Loucy (cell line): ENCODE data around the gene SIKE1.
"Not testable (repeated sequence)": the region's sequence is repeated elsewhere in the genome, so short reads cannot be mapped to it uniquely, and the experiment has no call there.

Experiments used
- H2AFZ ChIP-seq: fragments of 200-600 bp; sonication (generic); 2 replicates; pipeline ENCODE4 v1.6.0; 2016; ENCODE audit warnings: antibody characterized with exemption, mild to moderate bottlenecking, low read length, moderate library complexity
- H3F3A ChIP-seq: fragments of 200-600 bp; 2 replicates; pipeline ENCODE4 v1.6.0; 2016; ENCODE audit warnings: antibody characterized with exemption, low read depth, mild to moderate bottlenecking
- H3K27me3 ChIP-seq: fragments of 200-600 bp; sonication (generic); 2 replicates; pipeline ENCODE4 v1.6.1; 2014; ENCODE audit warnings: low read length, mild to moderate bottlenecking; ENCODE audit not compliant: insufficient read depth, poor library complexity, severe bottlenecking
- H3K36me3 ChIP-seq: fragments of 200-600 bp; sonication (generic); 2 replicates; pipeline ENCODE4 v1.6.1; 2016; ENCODE audit warnings: low read length; ENCODE audit not compliant: insufficient read depth
- H3K4me1 ChIP-seq: fragments of 200-600 bp; sonication (generic); 2 replicates; pipeline ENCODE4 v1.5.1; 2014; ENCODE audit warnings: low read length, mild to moderate bottlenecking; ENCODE audit not compliant: insufficient read depth, poor library complexity, severe bottlenecking
- H3K4me2 ChIP-seq: fragments of 200-600 bp; sonication (generic); 2 replicates; pipeline ENCODE4 v1.6.0; 2014; ENCODE audit warnings: antibody characterized with exemption, low read length, low read depth, mild to moderate bottlenecking; ENCODE audit not compliant: poor library complexity, severe bottlenecking
- H3K4me3 ChIP-seq: fragments of 200-600 bp; sonication (generic); 2 replicates; pipeline ENCODE4 v1.5.1; 2014; ENCODE audit warnings: low read length, mild to moderate bottlenecking, mixed read lengths; ENCODE audit not compliant: poor library complexity, severe bottlenecking
- H3K79me2 ChIP-seq: fragments of 200-600 bp; sonication (generic); 2 replicates; pipeline ENCODE4 v1.6.1; 2014; ENCODE audit warnings: low read length; ENCODE audit not compliant: insufficient read depth
- H3K9ac ChIP-seq: fragments of 200-600 bp; sonication (generic); 2 replicates; pipeline ENCODE4 v1.6.0; 2014; ENCODE audit warnings: mild to moderate bottlenecking, low read depth, low read length, moderate library complexity; ENCODE audit not compliant: poor library complexity, severe bottlenecking
- H3K9me2 ChIP-seq: fragments of 200-600 bp; sonication (generic); replicated peaks from 2 replicates; pipeline ENCODE4 v1.6.1; 2016; ENCODE audit warnings: low read depth, low read length, mixed read lengths
- H3K9me3 ChIP-seq: fragments of 200-600 bp; sonication (generic); 2 replicates; pipeline ENCODE4 v1.6.1; 2014; ENCODE audit warnings: mild to moderate bottlenecking, antibody characterized with exemption, low read length, low read depth; ENCODE audit not compliant: insufficient read depth
- H4K20me1 ChIP-seq: fragments of 200-600 bp; sonication (generic); 2 replicates; pipeline ENCODE4 v1.6.0; 2014; ENCODE audit warnings: antibody characterized with exemption, low read length, mild to moderate bottlenecking; ENCODE audit not compliant: insufficient read depth, poor library complexity, severe bottlenecking
- EZH2phosphoT487 ChIP-seq: fragments of 200-600 bp; IDR thresholded peaks from 2 replicates; pipeline ENCODE4 v1.6.1; 2018; ENCODE audit warnings: antibody characterized with exemption, mild to moderate bottlenecking, moderate library complexity, borderline replicate concordance
- TF ChIP-seq, protein P1 (sequence below): fragments of 200-600 bp; sonication (generic); conservative IDR thresholded peaks from 2 replicates; pipeline ENCODE4 v1.5.1; 2014; ENCODE audit warnings: mild to moderate bottlenecking, antibody characterized with exemption, low read length

Gene SIKE1

DNA sequence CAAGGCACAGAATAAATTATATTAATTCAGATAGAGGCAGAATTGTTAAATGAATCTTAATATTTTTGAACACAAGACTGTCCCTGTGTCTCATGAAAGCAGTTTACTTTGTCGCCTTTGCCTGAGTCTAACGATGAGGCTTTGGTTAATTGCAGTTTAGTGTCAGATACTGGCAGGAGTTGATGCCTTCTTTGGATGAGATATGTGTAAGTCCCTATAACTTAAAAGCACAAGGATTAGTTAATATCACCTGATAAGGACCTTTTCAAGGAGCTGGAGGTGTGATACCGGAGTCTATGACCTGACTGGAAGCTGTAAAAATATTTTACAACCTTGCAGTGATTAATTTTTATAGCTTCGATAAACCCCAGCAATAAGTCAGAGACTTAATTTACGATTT, 2.0 kb upstream of the SIKE1 start:
- no peak overlapping the region for H3K9ac ChIP-seq
- peaks cover 24% of the 10 kb centered on the region for H3K27me3 ChIP-seq
- no peak overlapping the region for H3K4me2 ChIP-seq
- H2AFZ ChIP-seq: no peak overlapping the region
- no peaks in the 10 kb centered on the region for H3K9me2 ChIP-seq
- TF ChIP-seq, protein P1, sequence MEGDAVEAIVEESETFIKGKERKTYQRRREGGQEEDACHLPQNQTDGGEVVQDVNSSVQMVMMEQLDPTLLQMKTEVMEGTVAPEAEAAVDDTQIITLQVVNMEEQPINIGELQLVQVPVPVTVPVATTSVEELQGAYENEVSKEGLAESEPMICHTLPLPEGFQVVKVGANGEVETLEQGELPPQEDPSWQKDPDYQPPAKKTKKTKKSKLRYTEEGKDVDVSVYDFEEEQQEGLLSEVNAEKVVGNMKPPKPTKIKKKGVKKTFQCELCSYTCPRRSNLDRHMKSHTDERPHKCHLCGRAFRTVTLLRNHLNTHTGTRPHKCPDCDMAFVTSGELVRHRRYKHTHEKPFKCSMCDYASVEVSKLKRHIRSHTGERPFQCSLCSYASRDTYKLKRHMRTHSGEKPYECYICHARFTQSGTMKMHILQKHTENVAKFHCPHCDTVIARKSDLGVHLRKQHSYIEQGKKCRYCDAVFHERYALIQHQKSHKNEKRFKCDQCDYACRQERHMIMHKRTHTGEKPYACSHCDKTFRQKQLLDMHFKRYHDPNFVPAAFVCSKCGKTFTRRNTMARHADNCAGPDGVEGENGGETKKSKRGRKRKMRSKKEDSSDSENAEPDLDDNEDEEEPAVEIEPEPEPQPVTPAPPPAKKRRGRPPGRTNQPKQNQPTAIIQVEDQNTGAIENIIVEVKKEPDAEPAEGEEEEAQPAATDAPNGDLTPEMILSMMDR: no peak
- no peak for TF ChIP-seq EZH2phosphoT487
- peaks cover 19% of the 10 kb centered on the region for H4K20me1 ChIP-seq
- H3F3A ChIP-seq: no peaks in the 10 kb centered on the region
- peaks cover 30% of the 10 kb centered on the region for H3K79me2 ChIP-seq
- no peaks in the 10 kb centered on the region for H3K9me3 ChIP-seq
- no peak overlapping the region for H3K4me3 ChIP-seq
- peaks cover 14% of the 10 kb centered on the region for H3K4me1 ChIP-seq
- H3K36me3 ChIP-seq: no peaks in the 10 kb centered on the region; the same call in 1 of the 2 replicates

DNA sequence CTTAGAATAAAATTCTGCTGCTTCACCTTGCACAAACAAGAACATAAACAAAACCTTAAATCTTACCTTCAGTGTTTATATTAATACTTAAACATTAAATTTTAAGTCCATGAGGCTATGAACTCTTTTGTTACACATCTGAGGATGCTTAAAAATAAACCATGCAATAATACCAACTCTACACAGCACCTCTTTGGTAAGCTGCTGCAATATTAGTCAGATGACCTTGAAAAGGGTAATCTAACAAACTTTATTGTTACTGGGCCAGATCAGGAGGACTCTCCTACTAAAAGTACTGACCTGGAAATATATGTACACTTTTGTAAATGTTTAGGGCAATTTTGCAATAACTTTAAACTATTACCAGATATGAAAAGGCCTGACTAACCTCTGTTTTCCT, 763 bp downstream of the SIKE1 start:
- Histone ChIP-seq H3K4me3 (peak overlapping the region; percentile 97), H3K36me3 (peaks cover 5% of the 10 kb centered on the region; the same call in 1 of the 2 replicates), H4K20me1 (peaks cover 19% of the 10 kb centered on the region), H3K9ac (peak overlapping the region; percentile 92), H3K4me2 (peak overlapping the region; percentile 86), H3K9me3 (no peaks in the 10 kb centered on the region), H3K4me1 (peaks cover 14% of the 10 kb centered on the region), H3K79me2 (peaks cover 32% of the 10 kb centered on the region), H3K9me2 (no peaks in the 10 kb centered on the region), H2AFZ (peak overlapping the region; percentile 95; the same call in 1 of the 2 replicates), H3F3A (no peaks in the 10 kb centered on the region), H3K27me3 (peaks cover 24% of the 10 kb centered on the region)
- TF ChIP-seq, protein P1: no peak
- TF ChIP-seq EZH2phosphoT487: no peak

DNA sequence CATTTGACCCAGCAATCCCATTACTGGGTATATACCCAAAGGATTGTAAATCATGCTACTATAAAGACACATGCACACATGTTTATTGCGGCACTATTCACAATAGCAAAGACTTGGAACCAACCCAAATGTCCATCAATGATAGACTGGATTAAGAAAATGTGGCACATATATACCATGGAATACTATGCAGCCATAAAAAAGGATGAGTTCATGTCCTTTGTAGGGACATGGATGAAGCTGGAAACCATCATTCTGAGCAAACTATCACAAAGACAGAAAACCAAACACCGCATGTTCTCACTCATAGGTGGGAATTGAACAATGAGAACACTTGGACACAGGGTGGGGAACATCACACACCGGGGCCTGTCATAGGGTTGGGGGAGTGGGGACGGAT, 3.8 kb downstream of the SIKE1 start:
- not testable (repeated sequence) for H3K4me3 ChIP-seq, H3K9ac ChIP-seq, H3K4me2 ChIP-seq, H3K9me2 ChIP-seq, H3F3A ChIP-seq, H3K27me3 ChIP-seq, H2AFZ ChIP-seq, H3K9me3 ChIP-seq
- Histone ChIP-seq H3K36me3 (peaks cover 16% of the 10 kb centered on the region; the same call in 1 of the 2 replicates), H4K20me1 (peaks cover 19% of the 10 kb centered on the region), H3K4me1 (peaks cover 14% of the 10 kb centered on the region), H3K79me2 (peaks cover 32% of the 10 kb centered on the region)

DNA sequence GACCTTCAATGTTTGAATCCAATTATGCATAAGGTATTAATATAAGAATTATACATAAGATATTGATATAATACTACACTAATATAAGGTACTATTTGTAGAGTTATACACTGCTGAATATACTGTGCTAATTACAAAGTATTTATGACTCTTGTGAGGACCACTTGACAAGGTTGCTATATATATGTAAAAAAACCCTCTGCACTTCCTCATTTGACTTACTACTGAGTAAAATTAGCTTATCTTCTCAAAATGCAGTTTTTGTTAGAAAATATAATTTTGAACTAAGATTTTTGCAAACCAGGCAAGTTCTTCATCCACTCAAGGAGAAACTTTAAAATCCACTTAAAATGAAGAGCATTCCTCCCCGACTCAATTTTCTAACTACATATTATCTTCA, 8.5 kb downstream of the SIKE1 start:
- no peaks in the 10 kb centered on the region for H3K9me3 ChIP-seq
- H3K79me2 ChIP-seq: no peaks in the 10 kb centered on the region
- no peak overlapping the region for H3K9ac ChIP-seq
- no peaks in the 10 kb centered on the region for H4K20me1 ChIP-seq
- no peak overlapping the region for H3K4me2 ChIP-seq
- H3K4me1 ChIP-seq: no peaks in the 10 kb centered on the region
- TF ChIP-seq, protein P1: no peak
- no peak for TF ChIP-seq EZH2phosphoT487
- no peak overlapping the region for H2AFZ ChIP-seq
- H3K36me3 ChIP-seq: peaks cover 16% of the 10 kb centered on the region; the same call in 1 of the 2 replicates
- no peaks in the 10 kb centered on the region for H3F3A ChIP-seq
- H3K9me2 ChIP-seq: no peaks in the 10 kb centered on the region
- H3K4me3 ChIP-seq: no peak overlapping the region
- H3K27me3 ChIP-seq: no peaks in the 10 kb centered on the region
